ENCODE measurements around the gene PNMA6E.

The PNMA6E gene

GRCh38 chrX:153434801-153435200, 33.7 kb upstream of the PNMA6E start:
- no peak for DNase-seq

DNA sequence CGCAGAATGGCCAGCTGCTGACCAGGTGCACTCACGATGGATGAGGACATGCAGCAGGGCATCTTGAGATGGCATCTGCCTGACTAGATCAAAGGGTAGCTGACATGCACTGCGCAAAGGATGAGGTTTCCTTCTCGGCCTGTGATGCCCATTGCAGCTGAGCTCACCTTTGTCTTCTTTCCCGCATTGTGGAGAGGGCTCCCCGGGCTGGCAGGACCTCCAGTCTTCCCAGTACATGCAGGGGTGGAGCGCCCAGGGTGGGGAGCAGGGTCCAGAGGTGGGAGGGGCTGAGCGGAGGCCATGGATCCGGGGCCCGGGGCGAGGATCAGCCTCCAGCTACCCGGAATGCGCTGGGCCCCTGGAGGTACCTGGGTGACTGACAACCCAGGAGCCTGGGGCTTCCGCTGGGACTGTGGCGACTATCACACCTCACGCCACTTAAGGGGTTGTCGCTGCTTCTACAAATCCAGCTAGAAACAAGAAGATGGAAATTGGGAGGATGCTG, 32.7 kb upstream of the PNMA6E start:
- no peak for DNase-seq

GRCh38 chrX:153433161-153433680, 32.1 kb upstream of the PNMA6E start:
- no peak for DNase-seq

DNA sequence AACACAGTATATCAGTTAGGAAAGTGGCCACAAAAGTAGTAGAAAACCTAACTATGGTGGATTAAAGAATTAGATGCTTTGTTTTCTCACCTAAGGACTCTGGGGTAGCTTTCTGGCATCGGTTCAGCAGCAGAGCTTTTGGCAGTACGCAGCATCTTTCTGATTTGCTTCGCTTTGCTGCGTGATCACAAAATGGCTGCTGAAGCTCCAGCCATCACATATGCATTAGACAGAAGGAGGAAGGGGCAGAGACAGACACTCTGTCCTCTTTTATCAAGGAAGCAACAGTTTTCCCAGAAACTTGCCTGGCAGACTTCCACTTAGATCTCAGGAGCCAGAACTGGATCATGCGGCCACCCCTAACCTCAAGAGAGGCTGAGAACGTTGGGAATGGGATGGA, 29.6 kb upstream of the PNMA6E start:
- no peak for DNase-seq

- DNase-seq = no peak
Measured at GRCh38 chrX:153426204-153426603, 25.1 kb upstream of the PNMA6E start.

DNA sequence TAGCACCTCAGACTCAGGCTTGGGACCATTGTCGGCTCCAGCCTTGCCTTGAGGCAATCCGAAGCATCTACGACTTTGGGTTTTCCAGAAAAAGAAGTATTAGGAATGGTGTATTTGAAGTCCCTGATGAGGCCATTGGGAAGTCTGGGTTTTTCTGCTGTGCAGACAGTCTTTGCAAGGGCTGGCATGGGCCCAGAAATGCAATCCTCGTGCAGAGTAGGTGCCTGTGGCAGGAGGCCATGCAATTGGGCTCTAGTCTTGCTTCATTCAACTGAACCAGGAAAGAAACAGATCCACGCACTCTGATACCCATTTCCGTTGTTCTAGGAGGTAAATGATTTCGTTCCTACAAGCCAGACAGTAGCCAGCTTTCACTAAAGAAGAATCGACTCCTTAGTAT, 22.5 kb upstream of the PNMA6E start:
- DNase-seq = no peak

GRCh38 chrX:153421856-153422255, 20.7 kb upstream of the PNMA6E start:
- DNase-seq = no peak

GRCh38 chrX:153420851-153421599, 19.9 kb upstream of the PNMA6E start:
- no peak for DNase-seq

DNA sequence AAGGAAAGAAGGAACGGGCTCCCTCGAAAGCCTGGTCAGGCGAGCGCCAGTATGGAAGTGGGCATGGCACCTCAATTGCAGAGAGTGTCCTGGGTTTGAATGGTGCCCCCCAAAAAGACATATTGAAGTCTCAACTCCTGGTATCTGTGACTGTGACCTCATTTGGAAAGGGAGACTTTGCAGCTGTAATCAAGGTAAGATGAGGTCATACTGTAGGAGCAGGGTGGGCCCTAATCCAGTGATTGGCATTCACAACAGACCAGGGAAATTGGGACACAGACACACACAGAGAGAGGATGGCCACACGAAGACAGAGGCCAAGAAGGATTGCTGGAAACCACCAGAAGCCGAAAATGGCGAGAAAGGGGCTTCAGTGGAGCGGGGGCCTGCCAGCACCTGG, 16.5 kb upstream of the PNMA6E start:
- no peak for DNase-seq

GRCh38 chrX:153416781-153417450, 15.8 kb upstream of the PNMA6E start:
- no peak for DNase-seq

DNA sequence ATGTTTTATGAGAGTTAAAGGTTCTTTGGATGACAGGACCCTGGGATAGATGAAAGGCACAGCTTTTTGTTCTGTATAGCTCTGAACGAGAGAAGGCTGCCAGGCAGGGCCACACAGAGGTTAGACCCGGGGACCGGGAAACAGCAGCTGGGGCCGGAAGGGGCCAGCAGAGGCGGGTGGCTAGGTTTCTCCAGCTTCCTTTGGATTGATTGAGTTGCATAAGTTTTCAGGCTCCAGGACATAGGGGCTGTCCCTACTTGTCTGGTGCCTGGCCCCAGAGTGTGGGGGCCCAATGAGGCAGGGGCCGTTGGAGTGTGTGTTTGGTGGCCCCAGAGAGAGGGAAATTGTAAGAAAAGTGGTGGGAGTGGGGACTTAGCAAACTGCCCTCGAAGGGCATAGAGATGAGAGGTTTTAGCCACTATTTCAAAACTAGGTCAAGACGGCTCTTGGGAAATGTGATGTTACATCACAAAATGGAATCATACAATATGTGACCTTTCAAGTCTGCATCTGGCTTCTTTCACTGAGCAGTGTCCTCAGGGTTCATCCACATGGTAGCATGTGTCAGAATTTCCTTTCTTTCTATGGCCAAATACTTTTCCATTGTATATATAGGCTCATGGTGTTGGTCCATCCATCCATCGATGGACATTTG, 13.8 kb upstream of the PNMA6E start:
- no peak for DNase-seq

GRCh38 chrX:153413731-153414130, 12.6 kb upstream of the PNMA6E start:
- DNase-seq = no peak

GRCh38 chrX:153412746-153413720, 11.9 kb upstream of the PNMA6E start:
- DNase-seq = no peak

DNA sequence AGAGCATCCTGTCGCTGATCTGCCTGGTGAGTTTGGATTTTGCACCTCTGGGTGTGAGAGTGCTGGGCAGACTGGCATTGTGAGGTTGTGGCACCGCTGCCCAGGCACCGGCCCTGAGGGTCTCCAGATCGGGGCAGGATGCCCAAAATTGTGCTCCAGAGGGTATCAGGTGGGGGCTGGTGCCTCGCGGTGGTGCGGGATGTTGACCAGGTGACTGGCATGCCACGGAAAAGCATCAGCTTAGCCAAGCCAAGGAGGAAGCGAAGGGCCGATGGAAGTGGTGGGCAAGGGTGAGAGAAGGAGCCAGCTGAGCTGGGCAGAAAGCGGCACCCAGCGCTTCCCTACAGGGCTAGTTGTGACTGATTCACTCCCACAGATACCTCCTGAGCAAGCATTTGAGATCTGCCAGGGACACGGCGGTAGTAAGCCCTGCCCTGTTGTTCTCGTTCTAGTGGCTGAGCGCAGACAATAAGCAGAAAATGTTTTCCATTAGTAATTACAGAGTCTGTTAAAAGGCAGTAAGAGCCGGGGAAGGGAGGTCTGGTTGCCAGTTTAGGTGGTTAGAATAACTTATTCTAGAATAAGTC, 10.9 kb upstream of the PNMA6E start:
- no peak for DNase-seq

- peak; percentile 46 to 58 for DNase-seq
Measured at GRCh38 chrX:153411255-153411987, 10.3 kb upstream of the PNMA6E start, which contains the start of gene ZFP92. Gene ZFP92, plus strand, starts transcription at chrX:153411472. Its CDS starts 6,851 bp downstream, at chrX:153418323.

DNA sequence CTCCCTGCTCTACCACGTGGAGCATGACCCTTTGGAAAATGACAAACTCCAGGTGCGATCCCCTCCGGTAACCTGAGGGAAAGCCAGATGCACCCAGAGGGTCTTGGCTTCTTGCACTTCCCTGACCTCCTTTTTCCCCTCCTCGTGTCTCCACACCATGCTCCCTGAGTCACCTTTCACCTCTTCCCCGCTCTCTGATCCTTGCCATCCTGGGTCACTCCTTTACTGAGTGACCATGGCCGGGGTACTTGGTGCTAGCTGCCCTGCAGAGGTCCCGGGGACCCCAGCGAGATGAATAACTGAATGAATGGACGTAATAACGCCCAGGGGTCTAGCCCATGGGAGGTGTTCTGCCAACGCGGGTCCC, 9.7 kb upstream of the PNMA6E start:
- peak in 1 of 2 experiments; percentile 25 for DNase-seq

- DNase-seq = no peak
Measured at GRCh38 chrX:153410373-153410772, 9.2 kb upstream of the PNMA6E start.

DNA sequence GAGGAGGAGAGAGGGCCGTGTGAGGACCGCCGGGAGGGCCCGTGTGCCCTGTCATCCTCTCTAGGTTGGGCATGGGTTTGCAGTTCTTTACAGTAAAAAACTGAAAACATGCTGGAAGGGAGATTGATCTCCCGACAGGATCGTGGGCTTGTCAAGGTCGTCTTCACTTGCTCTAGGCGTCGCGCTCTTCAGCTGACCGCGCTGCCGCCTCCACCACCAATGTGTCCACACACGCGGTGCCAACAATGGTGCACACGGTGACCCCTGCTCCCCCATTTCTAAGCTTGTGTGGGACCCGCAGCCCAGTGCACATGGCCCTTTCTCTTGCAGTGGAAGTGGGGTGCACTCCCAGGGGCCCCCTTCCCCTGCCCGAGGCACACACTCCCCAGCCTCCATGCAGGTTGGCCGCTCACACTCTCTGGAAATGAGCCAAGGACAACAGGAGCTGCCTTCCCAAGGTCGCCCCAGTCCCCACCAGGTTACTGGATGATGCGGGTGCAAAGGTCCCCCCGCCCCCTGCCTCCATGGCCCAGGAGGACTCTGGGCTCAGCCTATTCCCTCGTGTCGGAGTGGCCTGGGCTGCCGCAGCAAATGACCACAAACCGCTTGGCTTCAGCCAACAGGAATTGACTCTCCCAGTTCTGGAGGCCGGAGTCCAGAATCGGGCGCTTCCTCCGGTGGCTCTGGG, 8.4 kb upstream of the PNMA6E start:
- DNase-seq = no peak

- no peak for DNase-seq
Measured at GRCh38 chrX:153408871-153409351, 7.8 kb upstream of the PNMA6E start.

GRCh38 chrX:153408221-153408721, 7.1 kb upstream of the PNMA6E start:
- no peak for DNase-seq

Measured in activated T-cell treated with anti-CD3 and anti-CD28 coated beads, Interleukin-2, amount 50 U/mL, for 48 hours (primary cell).